ENCODE measurements around the gene PTTG1.

The PTTG1 gene

GRCh38 chr5:160384681-160385080, 37.0 kb upstream of the PTTG1 start:
- FAIRE-seq (no peak), DNase-seq (ENCODE audit: insufficient read length, low spot score) (no peak)
- no peak for TF ChIP-seq PAX5 (IDR thresholded peaks at IDR 0.05; ENCODE audit: insufficient read depth, low read length, severe bottlenecking)
- TF ChIP-seq POLR2A (IDR thresholded peaks at IDR 0.05; ENCODE audit: low read depth, low read length) = no peak
- TF ChIP-seq POU2F2 (IDR thresholded peaks at IDR 0.05; ENCODE audit: low read depth, low read length) = no peak
- TF ChIP-seq POLR2AphosphoS5 (IDR thresholded peaks at IDR 0.05; ENCODE audit: low read depth, low read length) = no peak
- no peak for TF ChIP-seq SPI1 (IDR thresholded peaks at IDR 0.05; ENCODE audit: low read depth, low read length)
- no peak for TF ChIP-seq TAF1 (IDR thresholded peaks at IDR 0.05; ENCODE audit: low read depth, low read length)

- DNase-seq (ENCODE audit: insufficient read length, low spot score) = no peak
- no peak for FAIRE-seq
- no peak for TF ChIP-seq SPI1 (IDR thresholded peaks at IDR 0.05; ENCODE audit: low read depth, low read length)
- TF ChIP-seq PAX5 (IDR thresholded peaks at IDR 0.05; ENCODE audit: insufficient read depth, low read length, severe bottlenecking) = no peak
- no peak for TF ChIP-seq POLR2AphosphoS5 (IDR thresholded peaks at IDR 0.05; ENCODE audit: low read depth, low read length)
- TF ChIP-seq TAF1 (IDR thresholded peaks at IDR 0.05; ENCODE audit: low read depth, low read length) = no peak
- no peak for TF ChIP-seq POU2F2 (IDR thresholded peaks at IDR 0.05; ENCODE audit: low read depth, low read length)
- no peak for TF ChIP-seq POLR2A (IDR thresholded peaks at IDR 0.05; ENCODE audit: low read depth, low read length)
Measured at GRCh38 chr5:160385496-160385895, 36.2 kb upstream of the PTTG1 start.

DNA sequence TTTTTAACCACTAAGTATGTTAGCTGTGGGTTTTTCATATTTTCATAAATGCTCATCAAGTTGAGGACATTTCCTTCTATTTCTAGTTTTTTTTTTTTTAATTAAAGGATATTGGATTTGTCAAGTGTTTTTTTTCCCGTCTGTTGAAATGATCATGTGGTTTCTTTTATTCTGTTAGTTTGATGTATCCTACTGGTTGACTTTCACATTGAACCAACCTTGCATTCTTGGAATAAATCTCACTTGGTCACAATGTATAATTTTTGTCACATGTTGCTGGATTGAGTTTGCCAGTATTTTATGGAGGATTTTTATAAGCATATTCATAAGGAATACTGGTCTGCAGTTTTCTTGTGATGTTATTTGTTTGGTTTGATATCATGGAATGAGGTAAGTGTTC, 34.2 kb upstream of the PTTG1 start:
- no peak for FAIRE-seq
- TF ChIP-seq SPI1 (IDR thresholded peaks at IDR 0.05; ENCODE audit: low read depth, low read length) (no peak), TAF1 (IDR thresholded peaks at IDR 0.05; ENCODE audit: low read depth, low read length) (no peak), PAX5 (IDR thresholded peaks at IDR 0.05; ENCODE audit: insufficient read depth, low read length, severe bottlenecking) (no peak), POU2F2 (IDR thresholded peaks at IDR 0.05; ENCODE audit: low read depth, low read length) (no peak)

DNA sequence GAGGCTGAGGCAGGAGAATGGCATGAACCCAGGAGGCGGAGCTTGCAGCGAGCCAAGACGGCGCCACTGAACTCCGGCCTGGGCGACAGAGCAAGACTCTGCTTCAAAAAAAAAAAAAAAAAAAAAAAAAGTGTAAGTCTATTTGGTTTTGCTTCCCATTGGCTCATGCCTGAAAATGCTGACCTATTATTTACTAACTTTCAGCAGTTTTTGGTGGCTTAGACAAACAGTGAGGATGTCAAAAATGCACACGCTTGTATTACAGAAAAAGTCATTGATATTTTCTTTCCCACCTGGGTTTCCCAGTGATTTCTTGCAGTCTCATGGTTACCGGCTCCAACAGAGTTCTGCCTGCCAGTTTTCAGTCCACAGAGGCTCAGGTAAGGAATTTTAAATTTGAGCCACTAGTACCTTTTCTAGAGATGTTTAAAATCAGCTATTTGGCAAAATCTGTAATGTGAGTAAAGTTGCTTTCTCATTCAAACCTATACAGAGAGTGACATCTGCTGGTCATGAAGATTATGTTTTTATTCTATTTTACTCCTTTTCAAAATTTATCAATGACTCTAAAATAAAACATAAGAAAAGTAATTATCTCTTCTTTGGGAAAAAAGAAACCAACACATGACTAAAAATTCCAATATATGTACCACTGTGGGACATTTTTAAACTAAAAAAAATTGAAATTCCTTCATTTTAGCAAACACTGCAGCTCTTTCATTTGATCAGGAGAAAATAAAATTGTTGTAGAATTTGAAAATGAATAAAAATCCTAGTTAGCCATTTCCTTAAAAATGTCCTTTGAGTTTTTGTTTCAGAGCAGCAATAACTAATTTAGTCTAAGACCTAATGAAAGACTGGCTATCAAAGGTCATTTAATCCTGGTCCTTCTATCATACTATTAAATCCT, 30.6 kb upstream of the PTTG1 start:
- no peak for FAIRE-seq
- no peak for TF ChIP-seq POU2F2 (IDR thresholded peaks at IDR 0.05; ENCODE audit: low read depth, low read length)
- no peak for TF ChIP-seq POLR2AphosphoS5 (IDR thresholded peaks at IDR 0.05; ENCODE audit: low read depth, low read length)
- TF ChIP-seq POLR2A (IDR thresholded peaks at IDR 0.05; ENCODE audit: low read depth, low read length) = no peak
- TF ChIP-seq SPI1 (IDR thresholded peaks at IDR 0.05; ENCODE audit: low read depth, low read length) = no peak
- TF ChIP-seq TAF1 (IDR thresholded peaks at IDR 0.05; ENCODE audit: low read depth, low read length) = no peak
- no peak for TF ChIP-seq PAX5 (IDR thresholded peaks at IDR 0.05; ENCODE audit: insufficient read depth, low read length, severe bottlenecking)
- DNase-seq (ENCODE audit: insufficient read length, low spot score) = no peak

More for the DNA sequence above, 34.2 kb upstream of the PTTG1 start:
- DNase-seq (ENCODE audit: insufficient read length, low spot score) = no peak

- DNase-seq (ENCODE audit: insufficient read length, low spot score) = no peak
- TF ChIP-seq PAX5 (IDR thresholded peaks at IDR 0.05; ENCODE audit: insufficient read depth, low read length, severe bottlenecking) (no peak), POLR2AphosphoS5 (IDR thresholded peaks at IDR 0.05; ENCODE audit: low read depth, low read length) (no peak)
- FAIRE-seq = no peak
Measured at GRCh38 chr5:160395111-160395510, 26.5 kb upstream of the PTTG1 start.

GRCh38 chr5:160397492-160397891, 24.2 kb upstream of the PTTG1 start:
- DNase-seq (ENCODE audit: insufficient read length, low spot score) (no peak), FAIRE-seq (no peak)

DNA sequence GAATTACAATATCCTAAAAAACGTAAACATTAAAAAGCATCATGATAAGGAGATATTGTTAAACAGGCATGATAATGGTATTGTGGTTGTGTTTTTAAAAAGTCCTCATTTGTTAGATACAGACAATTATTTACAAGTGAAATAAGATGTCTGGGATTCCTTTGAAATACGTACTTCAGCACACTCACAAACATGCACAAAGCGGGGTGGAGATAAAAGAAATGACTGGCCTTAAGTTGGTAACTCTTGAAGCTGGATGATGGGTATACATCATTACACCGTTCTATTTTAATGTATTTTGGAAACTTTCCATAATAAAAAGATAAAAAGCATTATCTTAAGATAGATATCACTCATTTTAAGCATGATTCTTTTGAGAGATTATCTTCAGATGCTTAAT, 22.8 kb upstream of the PTTG1 start:
- DNase-seq (ENCODE audit: insufficient read length, low spot score) (no peak), FAIRE-seq (no peak)
- no peak for TF ChIP-seq POU2F2 (IDR thresholded peaks at IDR 0.05; ENCODE audit: low read depth, low read length)
- no peak for TF ChIP-seq SPI1 (IDR thresholded peaks at IDR 0.05; ENCODE audit: low read depth, low read length)
- no peak for TF ChIP-seq PAX5 (IDR thresholded peaks at IDR 0.05; ENCODE audit: insufficient read depth, low read length, severe bottlenecking)
- TF ChIP-seq TAF1 (IDR thresholded peaks at IDR 0.05; ENCODE audit: low read depth, low read length) = no peak
- no peak for TF ChIP-seq POLR2A (IDR thresholded peaks at IDR 0.05; ENCODE audit: low read depth, low read length)
- no peak for TF ChIP-seq POLR2AphosphoS5 (IDR thresholded peaks at IDR 0.05; ENCODE audit: low read depth, low read length)

More at GRCh38 chr5:160397492-160397891, 24.2 kb upstream of the PTTG1 start:
- no peak for TF ChIP-seq TAF1 (IDR thresholded peaks at IDR 0.05; ENCODE audit: low read depth, low read length)
- no peak for TF ChIP-seq SPI1 (IDR thresholded peaks at IDR 0.05; ENCODE audit: low read depth, low read length)
- no peak for TF ChIP-seq PAX5 (IDR thresholded peaks at IDR 0.05; ENCODE audit: insufficient read depth, low read length, severe bottlenecking)
- TF ChIP-seq POU2F2 (IDR thresholded peaks at IDR 0.05; ENCODE audit: low read depth, low read length) = no peak
- no peak for TF ChIP-seq POLR2AphosphoS5 (IDR thresholded peaks at IDR 0.05; ENCODE audit: low read depth, low read length)
- no peak for TF ChIP-seq POLR2A (IDR thresholded peaks at IDR 0.05; ENCODE audit: low read depth, low read length)

- FAIRE-seq = peak; percentile 79
- peak; percentile 63 for DNase-seq (ENCODE audit: insufficient read length, low spot score)
- no peak for TF ChIP-seq POU2F2 (IDR thresholded peaks at IDR 0.05; ENCODE audit: low read depth, low read length)
- TF ChIP-seq POLR2A (IDR thresholded peaks at IDR 0.05; ENCODE audit: low read depth, low read length) = peak; percentile 58
- no peak for TF ChIP-seq PAX5 (IDR thresholded peaks at IDR 0.05; ENCODE audit: insufficient read depth, low read length, severe bottlenecking)
- TF ChIP-seq TAF1 (IDR thresholded peaks at IDR 0.05; ENCODE audit: low read depth, low read length) = no peak
- peak; percentile 69; the same call in 1 of the 2 replicates for TF ChIP-seq POLR2AphosphoS5 (IDR thresholded peaks at IDR 0.05; ENCODE audit: low read depth, low read length)
- 0 out of 2 replicates have a peak, but pooled peaks have one; percentile 13 for TF ChIP-seq SPI1 (IDR thresholded peaks at IDR 0.05; ENCODE audit: low read depth, low read length)
Measured at GRCh38 chr5:160399402-160400353, 22.0 kb upstream of the PTTG1 start, which contains the start of gene FAM200C. TSS of gene FAM200C (minus strand) at chr5:160400054. CDS start at chr5:160395490, 4,564 bp downstream.

All from GM12891 (cell line).